IMR-90 (cell line): ENCODE measurements around the gene SLC9A3. TPM values are rescaled to one million over a fixed set of nuclear protein-coding genes. Genes with fewer than 3 reads are reported as not detected.

Source experiments
- ATAC-seq: fragments of 200-7000 bp; cut with Tn5 transposase; 2 replicates; pipeline ENCODE4 v1.9.1; 2020; ENCODE audit warnings: low read depth, mild to moderate bottlenecking, moderate library complexity
- BruUV-seq: library from RNA; stranded (reverse); fragments of 400-500 nt; replicated peaks from 2 replicates; lab custom pipeline; 2021; lab: Mats Ljungman, UMichigan
- CTCF ChIA-PET: fragments of 300-600 bp; formaldehyde crosslinking; extraction: SDS; loops from one replicate; lab custom pipeline; 2021; ENCODE audit warnings: antibody characterized with exemption; lab: Yijun Ruan, JAX
- POLR2A ChIA-PET: fragments of 300-600 bp; sonication (Branson Sonifier 250); formaldehyde crosslinking; loops from one replicate; lab custom pipeline; 2022; ENCODE audit warnings: antibody characterized with exemption; ENCODE audit not compliant: unreplicated experiment; lab: Charles Lee
- DNase-seq: peaks from one replicate; pipeline ENCODE4 v3.0.0; 2013
- H2AFZ ChIP-seq: replicated peaks from 2 replicates; pipeline ENCODE3; 2013; ENCODE audit warnings: low read length, mild to moderate bottlenecking; ENCODE audit not compliant: poor library complexity
- H2AK5ac ChIP-seq: 2 replicates; pipeline ENCODE4 v1.6.1; 2013; ENCODE audit warnings: low read depth, low read length, inconsistent platforms
- H2AK9ac ChIP-seq: replicated peaks from 2 replicates; pipeline ENCODE3; 2013; ENCODE audit warnings: mild to moderate bottlenecking, low read depth, low read length, moderate library complexity; ENCODE audit not compliant: poor library complexity
- H2BK120ac ChIP-seq: 2 replicates; pipeline ENCODE4 v1.6.1; 2013; ENCODE audit warnings: low read depth, low read length, inconsistent platforms
- H2BK15ac ChIP-seq: 3 replicates; pipeline ENCODE4 v1.6.1; 2013; ENCODE audit warnings: low read depth, low read length, inconsistent platforms
- H2BK20ac ChIP-seq: 2 replicates; pipeline ENCODE4 v1.6.1; 2013; ENCODE audit warnings: low read depth, mild to moderate bottlenecking, inconsistent platforms, low read length, moderate library complexity
- H2BK5ac ChIP-seq: 2 replicates; pipeline ENCODE4 v1.6.1; 2013; ENCODE audit warnings: mild to moderate bottlenecking, low read depth, low read length, inconsistent platforms; ENCODE audit not compliant: poor library complexity, severe bottlenecking
- H3K14ac ChIP-seq: replicated peaks from 2 replicates; pipeline ENCODE4 v1.6.1; 2013; ENCODE audit warnings: low read depth, low read length, inconsistent platforms
- H3K18ac ChIP-seq: 2 replicates; pipeline ENCODE4 v1.6.1; 2013; ENCODE audit warnings: low read depth, low read length, control low read depth
- H3K23ac ChIP-seq: 2 replicates; pipeline ENCODE4 v1.6.1; 2013; ENCODE audit warnings: low read depth, low read length, inconsistent platforms
- H3K27ac ChIP-seq: 2 replicates; pipeline ENCODE4 v1.5.1; 2013; ENCODE audit warnings: mild to moderate bottlenecking, control low read depth, low read length; ENCODE audit not compliant: insufficient read depth
- H3K27me3 ChIP-seq: 2 replicates; pipeline ENCODE4 v1.6.1; 2013; ENCODE audit warnings: low read length; ENCODE audit not compliant: control insufficient read depth, insufficient read depth
- H3K36me3 ChIP-seq: 2 replicates; pipeline ENCODE4 v1.6.1; 2013; ENCODE audit warnings: low read length, mixed read lengths; ENCODE audit not compliant: control insufficient read depth, insufficient read depth
- H3K4ac ChIP-seq: 2 replicates; pipeline ENCODE4 v1.6.1; 2013; ENCODE audit warnings: low read depth, low read length, inconsistent platforms
- H3K4me1 ChIP-seq: 2 replicates; pipeline ENCODE4 v1.6.1; 2013; ENCODE audit warnings: low read length, mixed read lengths; ENCODE audit not compliant: control insufficient read depth, insufficient read depth
- H3K4me2 ChIP-seq: 2 replicates; pipeline ENCODE4 v1.6.1; 2013; ENCODE audit warnings: low read depth, mild to moderate bottlenecking, control low read depth, low read length, moderate library complexity
- H3K4me3 ChIP-seq: 2 replicates; pipeline ENCODE4 v1.5.1; 2013; ENCODE audit warnings: low read depth, mild to moderate bottlenecking, control low read depth, low read length, moderate library complexity; ENCODE audit not compliant: insufficient read depth
- H3K56ac ChIP-seq: 2 replicates; pipeline ENCODE4 v1.6.1; 2013; ENCODE audit warnings: low read length, inconsistent platforms; ENCODE audit not compliant: insufficient read depth; ENCODE audit errors: extremely low read depth
- H3K79me1 ChIP-seq, 2 experiments: 2 replicates each; pipeline ENCODE4 v1.6.1; 2013; ENCODE audit warnings: low read length in 2 of 2, inconsistent platforms in 1 of 2, low read depth in 1 of 2
- H3K9ac ChIP-seq: 2 replicates; pipeline ENCODE4 v1.6.1; 2013; ENCODE audit warnings: low read depth, low read length, control low read depth
- H3K9me1 ChIP-seq: 2 replicates; pipeline ENCODE4 v1.6.1; 2013; ENCODE audit warnings: low read length, inconsistent platforms; ENCODE audit not compliant: insufficient read depth
- H3K9me3 ChIP-seq: 2 replicates; pipeline ENCODE4 v1.6.1; 2013; ENCODE audit warnings: low read length; ENCODE audit not compliant: control insufficient read depth, insufficient read depth
- H4K20me1 ChIP-seq: 2 replicates; pipeline ENCODE4 v1.6.1; 2013; ENCODE audit warnings: low read length, inconsistent platforms; ENCODE audit not compliant: insufficient read depth
- H4K5ac ChIP-seq: 2 replicates; pipeline ENCODE4 v1.6.1; 2013; ENCODE audit warnings: mild to moderate bottlenecking, low read depth, low read length, control low read depth
- H4K8ac ChIP-seq, 2 experiments: 2 replicates each; pipeline ENCODE4 v1.6.1; 2013; ENCODE audit warnings: low read depth in 2 of 2, low read length in 2 of 2, control low read depth in 1 of 2, inconsistent platforms in 1 of 2
- H4K91ac ChIP-seq: 2 replicates; pipeline ENCODE4 v1.6.1; 2013; ENCODE audit warnings: low read depth, low read length, inconsistent platforms; ENCODE audit not compliant: insufficient read depth
- CEBPB ChIP-seq: IDR thresholded peaks from 2 replicates; pipeline ENCODE4 v1.6.1; 2012; ENCODE audit warnings: low read depth, low read length, improper control_type of control experiment
- CHD1 ChIP-seq: IDR thresholded peaks from 2 replicates; pipeline ENCODE4 v1.6.1; 2012; ENCODE audit warnings: low read depth, low read length, improper control_type of control experiment
- MAFK ChIP-seq: IDR thresholded peaks from 2 replicates; pipeline ENCODE4 v1.6.1; 2012; ENCODE audit warnings: low read depth, low read length, improper control_type of control experiment
- MXI1 ChIP-seq: IDR thresholded peaks from 2 replicates; pipeline ENCODE4 v1.6.1; 2012; ENCODE audit warnings: low read depth, mild to moderate bottlenecking, low read length, moderate library complexity, borderline replicate concordance
- RFX5 ChIP-seq: IDR thresholded peaks from 2 replicates; pipeline ENCODE4 v1.8.0; 2012; ENCODE audit warnings: low read depth, mild to moderate bottlenecking, low read length, moderate library complexity
- SMC3 ChIP-seq: fragments of 150-350 bp; IDR thresholded peaks from 2 replicates; pipeline ENCODE4 v1.6.1; 2016; ENCODE audit warnings: low read depth, mild to moderate bottlenecking, antibody characterized with exemption, low read length, moderate library complexity
- WGBS, 2 experiments: methylation state at CpG; one replicate each; pipeline versions ENCODE4 v1.1.5 to v1.1.7; 2013; ENCODE audit warnings: missing lambda C conversion rate in 2 of 2; ENCODE audit not compliant: insufficient read length in 1 of 2; ENCODE audit errors: extremely low coverage in 2 of 2; 5-methylcytosine and 5-hydroxymethylcytosine counted together
- dilution Hi-C: fragments of 300-500 bp; cut with HindIII; formaldehyde crosslinking; loops from one replicate; pipeline ENCODE4 v1.14.3; 2018; ENCODE audit warnings: low sequenced_read_pairs; ENCODE audit not compliant: unreplicated experiment
- in situ Hi-C: fragments of 300-500 bp; cut with MboI; formaldehyde crosslinking; loops from 3 replicates; pipeline ENCODE4 v1.14.3; 2019; ENCODE audit warnings: low sequenced_read_pairs, inconsistent platforms, mixed read lengths
- intact Hi-C: fragments of 100-400 bp; cut with micrococcal nuclease; formaldehyde crosslinking; loops from 2 replicates; pipeline ENCODE4 v1.10.0; 2022
- polyA plus RNA-seq, 3 experiments: library from polyadenylated mRNA; depleted of rRNA; stranded (reverse); fragments of >200 nt; gene quantifications; 2 replicates each; pipeline ENCODE4 v1.2.3, GENCODE V29; 2012; ENCODE audit warnings: low replicate concordance in 1 of 3
- total RNA-seq: library from RNA; depleted of rRNA; stranded (reverse); fragments of >200 nt; gene quantifications from 2 replicates; pipeline ENCODE4 v1.2.3, GENCODE V29; 2012

SLC9A3 gene
- total and polyA plus RNA-seq, 2 of the 4 experiments (the other 2 are of a cell fraction) = 0.72 to 1.5 TPM

GRCh38 chr5:547086-547924 is 23.1 kb upstream of the SLC9A3 start:
- Histone ChIP-seq H3K9me3 (peaks cover 2% of the 10 kb centered on the region; the same call in 1 of the 2 replicates), H3K36me3 (no peaks in the 10 kb centered on the region), H3K56ac (no peak overlapping the region), H2AK5ac (no peak overlapping the region), H4K8ac (no peak overlapping the region), H3K9ac (no peak overlapping the region), H3K18ac (no peak overlapping the region), H3K14ac (no peak overlapping the region), H2AFZ (peak overlapping the region; percentile 21), H4K20me1 (no peaks in the 10 kb centered on the region), H4K91ac (no peak overlapping the region), H3K9me1 (no peaks in the 10 kb centered on the region), H3K4me1 (peaks cover 3% of the 10 kb centered on the region; the same call in 1 of the 2 replicates), H3K79me1 (no peaks in the 10 kb centered on the region), H2BK20ac (no peak overlapping the region), H3K4me3 (no peak overlapping the region), H2BK5ac (no peak overlapping the region), H3K27ac (no peak overlapping the region), H2AK9ac (no peak overlapping the region), H3K4ac (no peak overlapping the region), H3K23ac (no peak overlapping the region), H3K4me2 (no peak overlapping the region), H2BK15ac (no peak overlapping the region), H4K5ac (no peak overlapping the region), H2BK120ac (no peak overlapping the region), H3K27me3 (peaks cover 8% of the 10 kb centered on the region)
- dilution Hi-C loops (no loop called here), intact Hi-C loops (no loop called here), in situ Hi-C loops (no loop called here)
- DNase-seq = no peak
- no peak for ATAC-seq
- ChIA-PET POLR2A (no interaction called here), CTCF (no interaction called here)
- BruUV-seq = no TSS peak
- 71% methylated on average over 13 of the region's 22 CpGs; no CpG with 5 or more reads in 1 of the 2 experiments for WGBS, 2 experiments
- TF ChIP-seq RFX5 (no peak), CEBPB (no peak), SMC3 (no peak), CHD1 (no peak), MXI1 (no peak), MAFK (no peak)
